ENCODE results near the gene MYL12B.

The MYL12B gene

GRCh38 chr18:3238742-3239141 lies 23.2 kb upstream of the MYL12B start:
- H3K4me3 ChIP-seq (ENCODE audit: low read length): no peak overlapping the region
- H3K9ac ChIP-seq (ENCODE audit: low read length): no peak overlapping the region
- no peaks in the 10 kb centered on the region for H3K27me3 ChIP-seq (replicated peaks; ENCODE audit: control insufficient read depth, insufficient read depth, low read length)
- no peaks in the 10 kb centered on the region for H3K9me3 ChIP-seq (ENCODE audit: control insufficient read depth, low read length)
- peaks cover under 1% of the 10 kb centered on the region for H3K4me1 ChIP-seq (ENCODE audit: control insufficient read depth, insufficient read depth, low read length)
- no peak for DNase-seq (ENCODE audit: low read depth)
- no peaks in the 10 kb centered on the region for H3K36me3 ChIP-seq (ENCODE audit: control insufficient read depth, insufficient read depth, low read length, severe bottlenecking)

- Histone ChIP-seq H3K36me3 (ENCODE audit: control insufficient read depth, insufficient read depth, low read length, severe bottlenecking) (peaks cover 8% of the 10 kb centered on the region), H3K9me3 (ENCODE audit: control insufficient read depth, low read length) (no peaks in the 10 kb centered on the region), H3K4me1 (ENCODE audit: control insufficient read depth, insufficient read depth, low read length) (peaks cover 14% of the 10 kb centered on the region), H3K27me3 (replicated peaks; ENCODE audit: control insufficient read depth, insufficient read depth, low read length) (no peaks in the 10 kb centered on the region), H3K4me3 (ENCODE audit: low read length) (peak overlapping the region; percentile 99), H3K9ac (ENCODE audit: low read length) (peak overlapping the region; percentile 99)
- no peak for DNase-seq (ENCODE audit: low read depth)
These were observed 16.8 kb upstream of the MYL12B start for GRCh38 chr18:3245185-3245564.

GRCh38 chr18:3245853-3246634 lies 15.9 kb upstream of the MYL12B start:
- peak; percentile 94 for DNase-seq (ENCODE audit: low read depth)
- Histone ChIP-seq H3K36me3 (ENCODE audit: control insufficient read depth, insufficient read depth, low read length, severe bottlenecking) (peaks cover 9% of the 10 kb centered on the region), H3K9ac (ENCODE audit: low read length) (peak overlapping the region; percentile 99), H3K4me1 (ENCODE audit: control insufficient read depth, insufficient read depth, low read length) (peaks cover 23% of the 10 kb centered on the region), H3K27me3 (replicated peaks; ENCODE audit: control insufficient read depth, insufficient read depth, low read length) (no peaks in the 10 kb centered on the region), H3K4me3 (ENCODE audit: low read length) (peak overlapping the region; percentile 99), H3K9me3 (ENCODE audit: control insufficient read depth, low read length) (no peaks in the 10 kb centered on the region)

GRCh38 chr18:3246635-3247239 lies 15.2 kb upstream of the MYL12B start:
- Histone ChIP-seq H3K27me3 (replicated peaks; ENCODE audit: control insufficient read depth, insufficient read depth, low read length) (no peaks in the 10 kb centered on the region), H3K4me1 (ENCODE audit: control insufficient read depth, insufficient read depth, low read length) (peaks cover 30% of the 10 kb centered on the region), H3K9ac (ENCODE audit: low read length) (peak overlapping the region; percentile 99), H3K4me3 (ENCODE audit: low read length) (peak overlapping the region; percentile 99), H3K9me3 (ENCODE audit: control insufficient read depth, low read length) (no peaks in the 10 kb centered on the region), H3K36me3 (ENCODE audit: control insufficient read depth, insufficient read depth, low read length, severe bottlenecking) (peaks cover 9% of the 10 kb centered on the region)
- DNase-seq (ENCODE audit: low read depth): no peak

- no peaks in the 10 kb centered on the region for H3K9me3 ChIP-seq (ENCODE audit: control insufficient read depth, low read length)
- H3K36me3 ChIP-seq (ENCODE audit: control insufficient read depth, insufficient read depth, low read length, severe bottlenecking): peaks cover 9% of the 10 kb centered on the region
These were observed 14.5 kb upstream of the MYL12B start, which contains the start of gene MYL12A for GRCh38 chr18:3247240-3248061. MYL12A (plus strand) TSS chr18:3247801; CDS start chr18:3253248, 5,447 bp downstream.

GRCh38 chr18:3248062-3248657 lies 13.8 kb upstream of the MYL12B start:
- Histone ChIP-seq H3K27me3 (replicated peaks; ENCODE audit: control insufficient read depth, insufficient read depth, low read length) (no peaks in the 10 kb centered on the region), H3K4me3 (ENCODE audit: low read length) (peak overlapping the region; percentile 99), H3K4me1 (ENCODE audit: control insufficient read depth, insufficient read depth, low read length) (peaks cover 43% of the 10 kb centered on the region), H3K9ac (ENCODE audit: low read length) (peak overlapping the region; percentile 99), H3K9me3 (ENCODE audit: control insufficient read depth, low read length) (no peaks in the 10 kb centered on the region), H3K36me3 (ENCODE audit: control insufficient read depth, insufficient read depth, low read length, severe bottlenecking) (peaks cover 13% of the 10 kb centered on the region)
- peak; percentile 83 for DNase-seq (ENCODE audit: low read depth)

More at GRCh38 chr18:3247240-3248061, 14.5 kb upstream of the MYL12B start, which contains the start of gene MYL12A:
- peak within 1 kb of the TSS; percentile 99 for H3K9ac ChIP-seq (ENCODE audit: low read length)
- peak within 1 kb of the TSS; percentile 99 for H3K4me3 ChIP-seq (ENCODE audit: low read length)
- DNase-seq (ENCODE audit: low read depth): peak; percentile 95
- H3K4me1 ChIP-seq (ENCODE audit: control insufficient read depth, insufficient read depth, low read length): peaks cover 37% of the 10 kb centered on the region
- no peaks in the 10 kb centered on the region for H3K27me3 ChIP-seq (replicated peaks; ENCODE audit: control insufficient read depth, insufficient read depth, low read length)

- peak; percentile 76 for DNase-seq (ENCODE audit: low read depth)
- peak overlapping the region; percentile 99 for H3K4me3 ChIP-seq (ENCODE audit: low read length)
- H3K36me3 ChIP-seq (ENCODE audit: control insufficient read depth, insufficient read depth, low read length, severe bottlenecking): peaks cover 20% of the 10 kb centered on the region
- H3K27me3 ChIP-seq (replicated peaks; ENCODE audit: control insufficient read depth, insufficient read depth, low read length): no peaks in the 10 kb centered on the region
- peak overlapping the region; percentile 99 for H3K9ac ChIP-seq (ENCODE audit: low read length)
- H3K4me1 ChIP-seq (ENCODE audit: control insufficient read depth, insufficient read depth, low read length): peaks cover 48% of the 10 kb centered on the region
- no peaks in the 10 kb centered on the region for H3K9me3 ChIP-seq (ENCODE audit: control insufficient read depth, low read length)
These were observed 13.1 kb upstream of the MYL12B start for GRCh38 chr18:3248658-3249359.

GRCh38 chr18:3250237-3251107 lies 11.5 kb upstream of the MYL12B start:
- Histone ChIP-seq H3K4me3 (ENCODE audit: low read length) (peak overlapping the region; percentile 99), H3K4me1 (ENCODE audit: control insufficient read depth, insufficient read depth, low read length) (peaks cover 50% of the 10 kb centered on the region)

GRCh38 chr18:3251249-3251962 lies 10.5 kb upstream of the MYL12B start:
- no peak for DNase-seq (ENCODE audit: low read depth)
- peak overlapping the region; percentile 77 for H3K9ac ChIP-seq (ENCODE audit: low read length)
- no peaks in the 10 kb centered on the region for H3K9me3 ChIP-seq (ENCODE audit: control insufficient read depth, low read length)
- H3K27me3 ChIP-seq (replicated peaks; ENCODE audit: control insufficient read depth, insufficient read depth, low read length): no peaks in the 10 kb centered on the region
- H3K36me3 ChIP-seq (ENCODE audit: control insufficient read depth, insufficient read depth, low read length, severe bottlenecking): peaks cover 46% of the 10 kb centered on the region
- peak overlapping the region; percentile 99 for H3K4me3 ChIP-seq (ENCODE audit: low read length)
- peaks cover 54% of the 10 kb centered on the region for H3K4me1 ChIP-seq (ENCODE audit: control insufficient read depth, insufficient read depth, low read length)

More at GRCh38 chr18:3250237-3251107, 11.5 kb upstream of the MYL12B start:
- H3K36me3 ChIP-seq (ENCODE audit: control insufficient read depth, insufficient read depth, low read length, severe bottlenecking): peaks cover 37% of the 10 kb centered on the region
- DNase-seq (ENCODE audit: low read depth): peak; percentile 67
- no peaks in the 10 kb centered on the region for H3K27me3 ChIP-seq (replicated peaks; ENCODE audit: control insufficient read depth, insufficient read depth, low read length)
- peak overlapping the region; percentile 77 for H3K9ac ChIP-seq (ENCODE audit: low read length)
- no peaks in the 10 kb centered on the region for H3K9me3 ChIP-seq (ENCODE audit: control insufficient read depth, low read length)

Measured in adipocyte (in vitro differentiated cells).